RCC 7860 (cell line): ENCODE results near the gene ACY1.

ENCODE experiments used
- DNase-seq: peaks from one replicate; pipeline ENCODE4 v3.0.0-alpha.2; 2015; ENCODE audit warnings: low spot score
- FAIRE-seq: peaks from 2 replicates; lab custom pipeline; 2012; peaks lifted over from hg19 to GRCh38; lab: Jason Lieb, UNC

ACY1 gene

DNA sequence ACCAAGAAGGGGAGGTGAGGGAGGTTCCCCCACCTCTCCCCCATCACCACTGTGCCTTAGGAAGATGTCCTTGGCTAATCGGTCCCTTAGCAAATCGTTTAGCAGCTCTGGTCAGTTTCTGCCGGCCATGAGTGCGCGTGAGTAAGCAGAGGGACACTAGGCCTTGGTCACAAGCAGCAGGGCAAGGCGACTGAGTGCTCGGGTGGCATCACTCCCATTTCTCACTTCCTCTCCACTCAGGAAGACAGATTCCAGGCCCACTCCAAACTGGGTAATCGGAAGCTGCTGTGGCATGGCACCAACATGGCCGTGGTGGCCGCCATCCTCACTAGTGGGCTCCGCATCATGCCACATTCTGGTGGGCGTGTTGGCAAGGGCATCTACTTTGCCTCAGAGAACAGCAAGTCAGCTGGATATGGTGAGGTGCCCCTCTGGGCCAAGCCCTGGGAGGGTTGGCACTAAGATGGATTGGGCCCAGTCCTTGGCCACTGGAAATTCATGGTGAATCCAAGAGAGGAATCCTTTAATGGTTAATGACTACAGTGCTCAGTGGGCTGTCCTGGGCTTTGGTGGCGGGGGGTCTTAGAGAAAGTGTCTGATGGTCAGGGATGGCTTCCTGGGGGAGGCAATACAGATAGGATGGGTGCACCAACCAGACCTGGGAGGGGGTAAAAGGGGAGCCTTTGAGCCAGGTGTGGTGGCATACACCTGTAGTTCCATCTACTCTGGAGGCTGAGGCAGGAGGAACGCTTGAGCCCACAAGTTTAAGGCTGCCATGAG is 37.2 kb upstream of the ACY1 start:
- DNase-seq (no peak), FAIRE-seq (no peak)

DNA sequence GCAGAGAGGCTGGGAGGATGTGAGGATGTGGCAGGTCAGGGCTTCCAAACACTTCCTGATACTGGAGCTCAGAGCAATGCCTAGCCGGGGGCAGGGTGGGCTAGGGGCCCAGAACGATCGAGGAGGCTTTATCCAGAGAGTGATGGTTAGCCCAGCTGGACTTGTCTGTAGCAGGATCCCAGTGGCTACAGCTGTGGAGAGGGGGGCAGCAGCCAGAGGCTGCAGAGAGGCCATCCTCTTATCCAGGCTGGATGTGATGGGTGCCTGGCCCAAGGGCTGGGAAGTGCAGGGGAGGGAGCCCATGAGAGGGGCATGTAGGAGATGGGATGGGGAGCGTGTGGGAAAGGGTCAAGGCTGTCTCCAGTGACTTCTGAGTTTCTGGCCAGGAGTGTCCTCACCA is 36.5 kb upstream of the ACY1 start:
- DNase-seq (no peak), FAIRE-seq (no peak)

DNA sequence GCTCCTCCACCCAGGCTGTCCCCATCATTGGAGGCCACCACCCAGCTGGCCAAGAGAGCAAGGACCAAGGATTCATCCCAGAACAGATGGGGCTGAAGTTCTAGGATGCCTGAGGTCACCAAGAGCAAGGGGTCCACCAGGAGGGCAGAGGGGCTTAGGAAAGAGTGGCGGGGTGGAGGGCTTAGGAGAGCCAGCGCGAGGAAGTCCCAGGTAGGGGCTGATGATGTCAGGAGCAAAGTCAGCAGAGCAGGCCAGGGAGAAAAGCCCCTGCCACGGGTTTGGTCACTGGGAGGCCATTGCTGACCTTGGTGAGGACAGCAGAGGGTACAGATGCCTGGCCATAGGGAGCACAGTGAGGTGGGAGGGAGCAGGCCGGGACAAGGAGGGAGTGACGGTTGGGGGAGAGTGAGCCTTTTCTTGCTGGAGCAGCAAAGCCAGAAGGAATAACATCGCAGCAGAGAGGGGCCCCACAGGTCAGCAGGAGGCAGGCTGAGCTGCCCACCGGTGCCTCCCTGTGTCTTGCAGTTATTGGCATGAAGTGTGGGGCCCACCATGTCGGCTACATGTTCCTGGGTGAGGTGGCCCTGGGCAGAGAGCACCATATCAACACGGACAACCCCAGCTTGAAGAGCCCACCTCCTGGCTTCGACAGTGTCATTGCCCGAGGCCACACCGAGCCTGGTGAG is 36.0 kb upstream of the ACY1 start:
- FAIRE-seq: no peak

DNA sequence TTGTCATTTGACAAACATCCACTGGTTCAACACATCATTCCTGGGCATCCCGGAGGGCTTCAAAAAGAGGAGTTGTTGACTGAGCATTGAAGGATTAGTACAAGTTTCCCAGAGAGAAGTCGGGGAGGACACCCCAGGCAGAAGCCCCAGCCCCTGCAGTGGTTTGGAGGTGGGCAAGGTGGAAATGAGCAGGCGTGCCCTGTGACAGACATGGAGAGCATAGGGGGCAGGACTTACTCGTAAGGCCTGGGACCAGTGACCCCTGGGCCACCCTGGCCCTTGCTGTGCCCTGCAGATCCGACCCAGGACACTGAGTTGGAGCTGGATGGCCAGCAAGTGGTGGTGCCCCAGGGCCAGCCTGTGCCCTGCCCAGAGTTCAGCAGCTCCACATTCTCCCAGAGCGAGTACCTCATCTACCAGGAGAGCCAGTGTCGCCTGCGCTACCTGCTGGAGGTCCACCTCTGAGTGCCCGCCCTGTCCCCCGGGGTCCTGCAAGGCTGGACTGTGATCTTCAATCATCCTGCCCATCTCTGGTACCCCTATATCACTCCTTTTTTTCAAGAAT is 35.2 kb upstream of the ACY1 start:
- no peak for DNase-seq
- FAIRE-seq: no peak

More for the DNA sequence above, 36.0 kb upstream of the ACY1 start:
- no peak for DNase-seq

DNA sequence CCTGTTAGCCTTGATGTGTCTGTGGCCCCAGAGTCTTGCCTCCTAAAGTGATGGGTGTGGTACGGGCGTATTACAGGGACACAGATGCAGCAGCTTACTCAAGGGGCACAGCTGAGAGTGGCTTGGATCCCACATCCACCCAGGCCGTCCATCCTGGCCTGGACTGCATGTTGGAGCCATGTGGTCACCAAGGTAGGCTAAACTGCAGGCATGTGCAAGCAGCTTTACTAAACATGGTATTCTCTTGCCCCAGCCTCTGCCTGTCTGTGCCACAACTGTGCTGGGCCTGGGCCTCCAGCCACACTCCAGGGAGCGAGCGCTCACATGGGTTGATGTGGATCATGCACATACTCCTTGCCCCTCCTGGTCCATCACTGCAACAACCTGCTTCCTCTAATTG is 34.2 kb upstream of the ACY1 start:
- FAIRE-seq (no peak), DNase-seq (no peak)

DNA sequence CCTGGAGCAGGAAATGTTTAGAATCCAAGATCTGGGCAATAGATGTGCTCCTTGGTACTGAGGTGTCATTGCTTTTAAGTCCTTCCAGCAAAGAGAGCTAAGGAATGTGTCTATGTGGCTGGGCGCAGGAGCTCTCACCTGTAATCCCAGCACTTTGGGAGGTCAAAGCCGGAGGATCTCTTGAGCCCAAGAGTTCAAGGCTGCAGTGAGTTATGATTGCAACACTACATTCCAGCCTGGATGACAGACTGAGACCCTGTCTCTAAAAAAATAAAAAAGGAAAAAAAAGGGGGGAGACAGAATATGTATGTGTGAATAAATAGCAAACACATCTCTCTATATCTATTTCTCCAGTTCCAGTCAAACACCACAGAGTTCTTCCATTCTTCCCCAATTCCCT is 32.4 kb upstream of the ACY1 start:
- FAIRE-seq (no peak), DNase-seq (no peak)

DNA sequence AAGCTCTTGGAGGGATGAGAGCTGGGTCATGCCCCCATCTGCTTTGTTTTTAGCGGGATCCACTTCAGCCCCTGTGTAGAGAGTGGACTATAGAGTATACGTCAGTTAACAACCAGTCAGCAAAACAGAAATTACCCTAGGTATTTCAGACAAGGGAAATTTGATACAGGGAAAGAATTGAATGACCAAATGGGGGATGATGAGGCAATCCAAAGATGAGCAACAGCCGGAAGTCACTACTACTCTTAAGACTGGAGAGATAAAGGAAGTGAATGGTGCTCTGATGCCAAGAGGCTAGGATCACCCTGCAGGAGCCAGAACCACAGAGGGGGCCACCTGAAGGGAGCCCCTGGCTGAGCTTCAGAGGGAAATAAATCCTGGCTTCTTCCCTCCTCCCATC is 29.9 kb upstream of the ACY1 start:
- FAIRE-seq: no peak
- DNase-seq: peak; percentile 44

DNA sequence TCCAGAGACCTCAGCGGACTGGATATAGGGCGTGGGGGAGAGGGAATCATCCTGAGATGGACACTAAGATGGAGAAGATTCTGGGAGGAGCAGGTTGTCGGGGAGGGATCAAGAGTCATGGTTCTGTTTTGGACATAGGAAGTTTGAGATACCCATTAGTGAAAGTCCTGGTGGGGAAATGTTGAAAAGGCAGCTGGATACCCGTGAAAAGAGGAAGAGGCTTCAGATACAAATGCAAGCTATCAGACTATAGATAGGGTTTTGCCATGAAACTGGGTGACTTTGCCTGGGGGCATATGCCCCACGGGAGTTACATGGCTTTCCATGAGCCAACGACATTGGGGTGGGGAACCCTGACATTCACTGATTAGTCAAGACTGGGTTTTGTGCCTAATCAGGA is 29.2 kb upstream of the ACY1 start:
- FAIRE-seq (no peak), DNase-seq (no peak)

DNA sequence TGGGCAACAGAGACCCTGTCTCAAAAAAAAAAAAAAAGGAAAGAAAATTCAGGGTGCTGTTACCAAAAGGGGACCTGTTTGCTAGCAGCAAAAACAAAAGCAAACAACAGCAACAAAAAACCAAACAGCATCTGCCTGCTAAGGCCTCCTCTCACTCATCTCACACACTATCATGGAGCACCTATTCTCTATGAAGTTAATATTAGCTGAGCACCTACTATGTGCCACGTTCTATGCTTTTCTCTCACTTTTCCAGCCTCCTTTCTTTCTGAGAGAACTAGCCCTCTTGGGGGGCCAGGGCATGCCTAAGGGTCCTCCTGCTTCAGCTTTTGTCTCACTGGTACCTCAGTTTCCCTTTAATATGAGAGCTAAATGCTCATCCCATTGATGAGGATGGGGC is 28.6 kb upstream of the ACY1 start:
- no peak for FAIRE-seq
- no peak for DNase-seq

DNA sequence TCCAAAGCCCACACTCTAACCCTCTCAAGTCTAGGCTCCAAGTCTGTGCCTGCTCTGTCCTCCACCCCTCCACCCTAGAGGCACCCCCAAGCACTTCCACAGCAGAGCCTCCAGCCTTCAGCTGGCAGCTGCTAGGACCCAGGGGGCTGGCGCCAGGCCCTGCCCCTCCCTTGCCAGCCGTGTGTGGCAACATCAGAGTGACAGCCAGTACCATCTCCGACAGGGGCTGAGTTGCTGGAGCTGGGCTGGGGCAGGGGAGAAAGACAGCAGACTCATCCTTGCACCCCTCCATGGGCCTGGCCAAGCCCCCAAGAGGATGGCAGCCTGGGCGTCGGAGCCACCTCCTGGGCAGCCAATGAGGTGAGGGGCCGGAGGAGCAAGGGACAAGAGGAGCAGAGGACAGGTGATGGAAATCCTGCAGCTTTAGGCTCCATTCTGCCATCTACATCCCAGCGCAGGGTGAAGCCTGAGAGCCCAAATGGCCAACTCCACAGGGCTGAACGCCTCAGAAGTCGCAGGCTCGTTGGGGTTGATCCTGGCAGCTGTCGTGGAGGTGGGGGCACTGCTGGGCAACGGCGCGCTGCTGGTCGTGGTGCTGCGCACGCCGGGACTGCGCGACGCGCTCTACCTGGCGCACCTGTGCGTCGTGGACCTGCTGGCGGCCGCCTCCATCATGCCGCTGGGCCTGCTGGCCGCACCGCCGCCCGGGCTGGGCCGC is 28.0 kb upstream of the ACY1 start, which contains the start of gene GPR62:
GPR62 (plus strand) TSS at position 207 of the 718 bp plus-strand sequence; CDS start at position 479, 272 bp downstream.
- FAIRE-seq: no peak
- no peak for DNase-seq

DNA sequence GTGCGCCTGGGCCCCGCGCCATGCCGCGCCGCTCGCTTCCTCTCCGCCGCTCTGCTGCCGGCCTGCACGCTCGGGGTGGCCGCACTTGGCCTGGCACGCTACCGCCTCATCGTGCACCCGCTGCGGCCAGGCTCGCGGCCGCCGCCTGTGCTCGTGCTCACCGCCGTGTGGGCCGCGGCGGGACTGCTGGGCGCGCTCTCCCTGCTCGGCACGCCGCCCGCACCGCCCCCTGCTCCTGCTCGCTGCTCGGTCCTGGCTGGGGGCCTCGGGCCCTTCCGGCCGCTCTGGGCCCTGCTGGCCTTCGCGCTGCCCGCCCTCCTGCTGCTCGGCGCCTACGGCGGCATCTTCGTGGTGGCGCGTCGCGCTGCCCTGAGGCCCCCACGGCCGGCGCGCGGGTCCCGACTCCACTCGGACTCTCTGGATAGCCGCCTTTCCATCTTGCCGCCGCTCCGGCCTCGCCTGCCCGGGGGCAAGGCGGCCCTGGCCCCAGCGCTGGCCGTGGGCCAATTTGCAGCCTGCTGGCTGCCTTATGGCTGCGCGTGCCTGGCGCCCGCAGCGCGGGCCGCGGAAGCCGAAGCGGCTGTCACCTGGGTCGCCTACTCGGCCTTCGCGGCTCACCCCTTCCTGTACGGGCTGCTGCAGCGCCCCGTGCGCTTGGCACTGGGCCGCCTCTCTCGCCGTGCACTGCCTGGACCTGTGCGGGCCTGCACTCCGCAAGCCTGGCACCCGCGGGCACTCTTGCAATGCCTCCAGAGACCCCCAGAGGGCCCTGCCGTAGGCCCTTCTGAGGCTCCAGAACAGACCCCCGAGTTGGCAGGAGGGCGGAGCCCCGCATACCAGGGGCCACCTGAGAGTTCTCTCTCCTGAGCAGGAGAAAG is 27.2 kb upstream of the ACY1 start:
- FAIRE-seq: no peak
- DNase-seq: no peak

DNA sequence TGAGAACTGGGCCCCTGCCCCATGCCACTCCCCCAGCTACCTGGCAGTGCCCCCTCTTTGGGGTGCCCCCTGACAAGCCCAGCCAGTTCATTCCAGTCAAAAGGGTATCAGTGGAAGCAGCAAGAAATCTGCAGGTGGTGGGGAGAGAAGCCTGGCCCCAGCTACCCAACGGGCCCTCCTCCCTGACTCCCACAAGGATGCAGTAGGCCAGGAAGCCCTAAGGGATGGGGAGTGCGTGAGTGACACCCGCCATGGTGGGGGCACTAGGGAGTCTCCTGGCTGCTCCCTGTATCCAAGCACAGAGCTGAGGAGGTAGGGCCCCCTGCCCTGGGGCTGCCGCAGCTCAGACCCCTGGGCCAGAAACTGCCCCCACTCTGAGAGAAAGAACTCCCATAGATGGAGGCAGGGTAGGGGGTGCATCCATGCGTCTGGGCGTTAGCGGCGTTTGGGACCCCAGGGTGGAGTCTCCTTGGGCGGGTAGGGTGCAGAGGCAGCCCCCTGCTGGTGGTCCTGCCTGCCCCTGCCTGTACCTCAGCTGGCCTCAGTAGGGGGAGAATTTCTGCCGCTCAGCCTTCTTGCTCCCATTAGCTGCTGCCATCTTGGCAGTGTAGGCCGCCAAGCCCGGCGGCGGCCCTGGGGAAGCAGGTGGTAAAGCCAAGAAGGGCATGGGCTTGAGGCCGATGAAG is 25.7 kb upstream of the ACY1 start:
- DNase-seq (no peak), FAIRE-seq (no peak)

DNA sequence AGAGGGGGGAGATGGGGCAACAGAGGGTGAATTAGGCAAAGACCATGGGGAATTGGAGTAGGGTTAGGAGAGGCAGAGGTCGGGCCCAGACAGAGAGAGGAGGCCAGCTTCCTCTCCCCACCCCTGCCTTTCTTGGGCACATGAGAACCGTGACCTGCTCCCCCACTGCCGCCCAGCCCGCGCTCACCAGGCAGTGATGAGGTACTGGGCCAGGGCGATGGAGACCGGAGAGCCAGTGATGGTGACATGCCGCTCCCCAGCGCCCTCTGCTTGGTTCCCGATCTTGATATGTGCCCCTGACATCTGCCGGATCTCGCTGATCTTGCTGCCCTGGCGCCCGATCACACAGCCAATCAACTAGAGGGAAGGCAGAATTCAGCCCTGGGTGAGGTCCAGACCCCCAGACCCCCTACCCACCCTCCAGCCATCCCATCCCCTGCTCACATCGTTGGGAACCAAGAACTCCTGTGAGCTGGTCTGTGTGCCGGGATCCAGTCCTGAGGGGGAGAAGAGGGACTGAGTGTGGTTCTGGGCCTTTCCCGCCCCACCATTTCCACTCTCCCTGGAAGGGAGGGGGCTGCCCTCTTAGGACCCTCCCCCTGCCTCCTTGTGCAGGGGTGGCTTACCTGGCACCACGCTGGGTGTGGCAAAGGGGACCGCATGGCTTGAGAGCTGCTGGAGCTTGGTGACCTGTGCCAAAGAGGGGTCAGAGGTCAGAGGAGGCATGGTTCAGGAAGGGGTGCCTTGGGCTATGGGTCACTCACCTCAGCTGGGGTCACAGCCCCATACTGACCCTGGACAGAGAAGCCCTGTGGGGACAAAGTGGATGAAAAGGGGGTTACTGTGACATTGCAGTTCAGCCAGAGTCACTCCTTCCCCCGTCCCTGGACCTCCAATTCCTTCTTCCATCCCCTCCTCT is 24.5 kb upstream of the ACY1 start:
- FAIRE-seq (no peak), DNase-seq (no peak)

DNA sequence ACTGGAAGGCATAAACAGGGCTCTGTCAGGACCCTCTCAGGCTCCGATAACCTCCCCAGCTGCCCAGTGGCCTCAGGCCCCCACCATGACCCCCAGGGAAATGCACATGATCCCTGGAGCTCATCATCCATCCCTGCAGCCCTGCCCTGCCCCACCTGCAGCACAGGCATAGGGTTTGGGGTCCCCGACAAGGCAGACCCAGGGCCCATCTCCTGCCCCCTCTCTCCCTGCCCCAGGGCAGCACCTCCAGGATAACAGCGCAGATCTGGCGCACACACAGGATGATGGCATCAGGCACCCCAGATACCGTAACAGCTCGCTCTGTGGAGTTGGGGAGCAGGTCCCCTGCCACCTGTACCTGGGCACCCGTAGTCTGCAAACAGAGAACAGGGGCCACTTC is 23.7 kb upstream of the ACY1 start:
- FAIRE-seq: no peak

DNA sequence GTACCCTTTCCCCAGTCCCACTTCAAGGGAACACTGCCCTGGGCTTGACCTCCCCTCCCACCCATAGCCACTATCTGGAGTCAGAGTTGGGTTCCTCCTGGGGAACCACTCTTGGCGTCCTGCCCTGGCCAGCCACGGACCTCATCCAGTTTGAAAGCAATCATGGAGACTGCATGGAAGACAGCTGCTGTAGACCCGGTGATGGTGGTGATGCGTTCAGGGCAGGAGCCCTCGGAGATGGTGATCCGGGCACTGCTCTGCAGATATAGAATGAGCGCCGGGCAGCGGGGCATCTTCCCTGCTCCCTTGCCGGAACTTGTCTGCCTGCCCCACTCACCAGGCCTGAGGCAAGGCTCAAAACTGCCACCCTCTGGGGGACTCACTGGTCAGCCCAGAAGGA is 22.9 kb upstream of the ACY1 start:
- DNase-seq (no peak), FAIRE-seq (no peak)

More for the DNA sequence above, 23.7 kb upstream of the ACY1 start:
- DNase-seq: no peak

DNA sequence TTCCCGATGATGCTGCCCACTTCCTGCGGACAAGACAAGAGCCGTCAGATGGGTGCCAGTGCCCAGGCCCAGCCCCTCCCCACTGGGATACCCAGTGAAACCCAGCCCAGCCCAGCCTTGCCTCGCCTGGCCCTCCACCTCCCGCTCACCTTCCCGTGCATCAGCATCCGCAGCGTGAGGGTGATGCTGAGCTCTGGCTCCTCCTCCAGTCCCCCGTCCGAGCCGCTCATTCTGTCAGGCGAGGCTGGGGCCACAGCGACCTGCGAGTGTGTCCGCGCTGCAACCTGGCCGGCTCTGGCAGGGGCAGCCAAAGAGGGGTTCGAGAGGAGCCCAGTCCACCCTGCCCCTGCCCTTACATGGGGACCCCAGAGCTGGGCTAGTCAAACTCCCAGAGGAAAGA is 22.3 kb upstream of the ACY1 start:
- no peak for FAIRE-seq
- no peak for DNase-seq

DNA sequence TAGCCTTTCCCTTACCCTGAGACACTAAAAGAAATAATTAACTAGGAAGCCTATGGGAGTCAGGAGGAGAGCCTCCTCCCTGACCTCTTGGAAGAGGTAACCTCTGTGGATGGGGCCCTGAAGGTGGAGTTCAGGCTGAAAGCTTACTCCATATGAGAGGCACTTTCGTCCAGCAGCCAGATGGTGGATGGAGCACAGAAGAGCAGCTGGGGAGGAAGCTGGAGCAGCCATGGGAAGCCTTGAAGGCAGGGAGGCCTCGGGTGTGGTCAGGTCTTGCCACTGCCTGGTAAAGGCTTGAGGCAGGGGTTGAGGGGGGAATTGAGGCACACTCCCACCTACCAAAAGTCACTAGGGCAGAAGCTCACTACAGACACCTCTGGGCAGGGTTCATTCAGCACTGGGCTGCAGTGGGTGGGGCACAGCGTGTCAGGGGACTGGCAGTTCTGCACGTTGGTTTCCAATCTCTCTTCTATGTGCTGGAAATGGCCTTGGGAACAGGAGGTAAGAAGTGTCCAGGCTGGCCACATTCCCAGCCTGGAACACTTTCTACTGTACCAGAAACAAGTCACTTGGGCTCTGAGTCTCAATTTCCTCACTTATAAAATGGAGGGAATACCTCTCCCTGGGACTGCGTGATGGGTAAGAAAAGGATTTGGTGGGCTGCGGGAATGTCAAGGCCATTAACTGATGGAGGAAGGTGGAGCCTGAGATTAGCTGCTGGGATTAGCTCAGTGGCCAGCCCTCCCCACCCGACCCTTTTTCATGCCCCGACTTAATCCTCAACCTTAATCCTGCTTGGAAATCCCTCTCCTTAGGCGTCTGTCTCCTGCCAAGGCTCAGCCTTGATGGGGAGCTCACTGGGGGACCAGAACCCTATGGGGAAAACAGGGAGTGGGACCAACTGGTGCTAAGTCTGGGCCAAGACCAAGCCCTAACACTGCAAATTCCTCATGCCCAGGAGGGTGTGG is 21.4 kb upstream of the ACY1 start:
- FAIRE-seq (no peak), DNase-seq (no peak)
